OCI-LY1 (cell line): ENCODE data around the gene CLIC4.

Source experiments
- H2AFZ ChIP-seq: fragments of 200-600 bp; sonication (generic), shearing (Covaris generic); 2 replicates; pipeline ENCODE4 v1.6.0; 2014; ENCODE audit warnings: antibody characterized with exemption, mild to moderate bottlenecking, low read length
- H3F3A ChIP-seq: fragments of 200-600 bp; sonication (generic), shearing (Covaris generic); 2 replicates; pipeline ENCODE4 v1.6.0; 2014; ENCODE audit warnings: mild to moderate bottlenecking, antibody characterized with exemption, low read length, moderate library complexity; ENCODE audit not compliant: insufficient read depth
- H3K27ac ChIP-seq: fragments of 200-600 bp; sonication (generic); 2 replicates; pipeline ENCODE4 v1.5.1; 2014; ENCODE audit warnings: low read length, mixed run types, mild to moderate bottlenecking, low read depth; ENCODE audit not compliant: poor library complexity, severe bottlenecking
- H3K27me3 ChIP-seq: fragments of 200-600 bp; sonication (generic); 2 replicates; pipeline ENCODE4 v1.6.0; 2014; ENCODE audit warnings: antibody characterized with exemption, mild to moderate bottlenecking, low read length, moderate library complexity; ENCODE audit not compliant: insufficient read depth
- H3K36me3 ChIP-seq: fragments of 200-600 bp; sonication (generic); 2 replicates; pipeline ENCODE4 v1.6.1; 2014; ENCODE audit warnings: mild to moderate bottlenecking, antibody characterized with exemption, low read length, moderate library complexity, mixed read lengths; ENCODE audit not compliant: insufficient read depth
- H3K4me1 ChIP-seq: fragments of 200-600 bp; sonication (generic); 2 replicates; pipeline ENCODE4 v1.5.1; 2014; ENCODE audit warnings: mild to moderate bottlenecking, low read length, moderate library complexity; ENCODE audit not compliant: insufficient read depth, severe bottlenecking
- H3K4me2 ChIP-seq: fragments of 200-600 bp; sonication (generic), shearing (Covaris generic); 2 replicates; pipeline ENCODE4 v1.6.1; 2014; ENCODE audit warnings: low read length
- H3K4me3 ChIP-seq: fragments of 200-600 bp; sonication (generic); 2 replicates; pipeline ENCODE4 v1.5.1; 2014; ENCODE audit warnings: low read length, low read depth, mild to moderate bottlenecking, mixed read lengths; ENCODE audit not compliant: poor library complexity, severe bottlenecking
- H3K79me2 ChIP-seq: fragments of 200-600 bp; shearing (Covaris generic); 2 replicates; pipeline ENCODE4 v1.6.1; 2016; ENCODE audit warnings: mixed run types, low read length, mixed read lengths; ENCODE audit not compliant: insufficient read depth
- H3K9ac ChIP-seq: fragments of 200-600 bp; sonication (generic), shearing (Covaris generic); 2 replicates; pipeline ENCODE4 v1.6.1; 2014; ENCODE audit warnings: mild to moderate bottlenecking, low read length, mixed read lengths
- H3K9me2 ChIP-seq: fragments of 200-600 bp; sonication (generic), shearing (Covaris generic); 2 replicates; pipeline ENCODE4 v1.6.1; 2014; ENCODE audit warnings: low read depth, mild to moderate bottlenecking, low read length, mixed read lengths
- H3K9me3 ChIP-seq: fragments of 200-600 bp; shearing (Covaris generic); 2 replicates; pipeline ENCODE4 v1.6.1; 2014; ENCODE audit warnings: low read length, mixed read lengths
- H4K20me1 ChIP-seq: fragments of 200-600 bp; sonication (generic), shearing (Covaris generic); 2 replicates; pipeline ENCODE4 v1.6.0; 2016; ENCODE audit warnings: mild to moderate bottlenecking, low read length; ENCODE audit not compliant: insufficient read depth
- CTCF ChIP-seq: fragments of 200-600 bp; sonication (generic), shearing (Covaris generic); IDR thresholded peaks from 2 replicates; pipeline ENCODE4 v1.5.1; 2017; ENCODE audit warnings: mild to moderate bottlenecking, antibody characterized with exemption, low read length, moderate library complexity, mixed read lengths
- EZH2 ChIP-seq: fragments of 200-600 bp; sonication (generic), shearing (Covaris generic); IDR thresholded peaks from 2 replicates; pipeline ENCODE4 v1.8.0; 2017; ENCODE audit warnings: borderline replicate concordance, mixed run types, mild to moderate bottlenecking, antibody characterized with exemption, low read length, moderate library complexity, mixed read lengths

Gene CLIC4

GRCh38 chr1:24782689-24783088, 37.4 kb downstream of the CLIC4 start:
- no peak overlapping the region for H3K4me2 ChIP-seq
- peaks cover 31% of the 10 kb centered on the region for H3K4me1 ChIP-seq
- no peaks in the 10 kb centered on the region for H4K20me1 ChIP-seq
- H3K4me3 ChIP-seq, result no peak overlapping the region
- no peaks in the 10 kb centered on the region for H3F3A ChIP-seq
- peaks cover 84% of the 10 kb centered on the region for H3K79me2 ChIP-seq
- no peaks in the 10 kb centered on the region for H3K9me2 ChIP-seq
- H3K27ac ChIP-seq, result no peak overlapping the region
- H3K9ac ChIP-seq, result no peak overlapping the region
- no peaks in the 10 kb centered on the region for H3K9me3 ChIP-seq
- no peak overlapping the region for H2AFZ ChIP-seq
- no peaks in the 10 kb centered on the region for H3K27me3 ChIP-seq
- TF ChIP-seq CTCF (no peak), EZH2 (no peak)
- peaks cover 15% of the 10 kb centered on the region for H3K36me3 ChIP-seq

GRCh38 chr1:24783713-24784112, 38.5 kb downstream of the CLIC4 start:
- Histone ChIP-seq H3K9me2 (no peaks in the 10 kb centered on the region), H3K9me3 (no peaks in the 10 kb centered on the region), H3K9ac (no peak overlapping the region), H3K4me2 (no peak overlapping the region), H3K36me3 (peaks cover 15% of the 10 kb centered on the region), H3K4me3 (no peak overlapping the region), H3K27me3 (no peaks in the 10 kb centered on the region), H4K20me1 (no peaks in the 10 kb centered on the region), H3K79me2 (peaks cover 77% of the 10 kb centered on the region), H3K27ac (no peak overlapping the region), H3F3A (no peaks in the 10 kb centered on the region), H3K4me1 (peaks cover 21% of the 10 kb centered on the region), H2AFZ (no peak overlapping the region)
- TF ChIP-seq CTCF, result no peak
- TF ChIP-seq EZH2, result no peak

GRCh38 chr1:24786191-24786590, 40.9 kb downstream of the CLIC4 start:
- no peaks in the 10 kb centered on the region for H3K9me2 ChIP-seq
- no peak overlapping the region for H3K27ac ChIP-seq
- H3K4me2 ChIP-seq, result no peak overlapping the region
- H3K9ac ChIP-seq, result no peak overlapping the region
- H3F3A ChIP-seq, result no peaks in the 10 kb centered on the region
- H3K9me3 ChIP-seq, result no peaks in the 10 kb centered on the region
- no peaks in the 10 kb centered on the region for H3K4me1 ChIP-seq
- peaks cover 79% of the 10 kb centered on the region for H3K79me2 ChIP-seq
- no peak overlapping the region for H2AFZ ChIP-seq
- H4K20me1 ChIP-seq, result no peaks in the 10 kb centered on the region
- H3K4me3 ChIP-seq, result no peak overlapping the region
- TF ChIP-seq CTCF (no peak), EZH2 (no peak)
- H3K36me3 ChIP-seq, result peaks cover 15% of the 10 kb centered on the region
- H3K27me3 ChIP-seq, result no peaks in the 10 kb centered on the region
